HepG2 (cell line): ENCODE data around the gene LPCAT4. TPM values are rescaled to one million over a fixed set of nuclear protein-coding genes. Genes with fewer than 3 reads are reported as not detected.

Experiments
- ATF7-NPFF ChIP-seq: sonication (generic); formaldehyde crosslinking; IDR thresholded peaks from 2 replicates; pipeline ENCODE4 v1.8.1; 2023; ENCODE audit warnings: mild to moderate bottlenecking, low read depth, missing genetic modification reagents, moderate library complexity
- FOXA1 ChIP-seq, 2 experiments: fragments of 450-650 bp in 1 of 2; sonication (generic) in 1 of 2; formaldehyde crosslinking in 1 of 2; IDR thresholded peaks; 2 replicates each; pipeline versions ENCODE4 v1.4.0 to v1.6.1; 2016 to 2020; ENCODE audit warnings: missing genetic modification reagents in 1 of 2
- FOXK2 ChIP-seq: fragments of 450-650 bp; IDR thresholded peaks from 2 replicates; pipeline ENCODE4 v1.6.1; 2016
- GMEB2 ChIP-seq: IDR thresholded peaks from 2 replicates; pipeline ENCODE4 v1.6.1; 2016; ENCODE audit warnings: missing biosample characterization, missing genetic modification reagents, low read depth
- HIC2 ChIP-seq: sonication (generic); formaldehyde crosslinking; IDR thresholded peaks from 2 replicates; pipeline ENCODE4 v1.9.0; 2022; ENCODE audit warnings: low read depth, missing genetic modification reagents
- IKZF1 ChIP-seq: fragments of 450-650 bp; IDR thresholded peaks from 2 replicates; pipeline ENCODE4 v1.7.1; 2016
- IRF2 ChIP-seq: IDR thresholded peaks from 2 replicates; pipeline ENCODE4 v1.6.1; 2018; ENCODE audit warnings: missing genetic modification reagents, missing compliant biosample characterization
- KDM5A ChIP-seq: fragments of 200-600 bp; sonication (generic); IDR thresholded peaks from 2 replicates; pipeline ENCODE4 v1.7.0; 2018; ENCODE audit warnings: antibody characterized with exemption, mild to moderate bottlenecking, low read length, borderline replicate concordance
- MAZ ChIP-seq, 2 experiments: sonication (generic) in 1 of 2; formaldehyde crosslinking in 1 of 2; IDR thresholded peaks; 2 replicates each; pipeline versions ENCODE4 v1.5.0 to v1.6.1; 2012 to 2020; ENCODE audit warnings: low read depth in 2 of 2, mild to moderate bottlenecking in 2 of 2, borderline replicate concordance in 1 of 2, improper control_type of control experiment in 1 of 2, low read length in 1 of 2, missing genetic modification reagents in 1 of 2, moderate library complexity in 1 of 2
- MXD3 ChIP-seq: IDR thresholded peaks from 2 replicates; pipeline ENCODE4 v1.6.1; 2016; ENCODE audit warnings: mild to moderate bottlenecking, missing biosample characterization, missing genetic modification reagents
- POLR2G ChIP-seq: fragments of 200-400 bp; formaldehyde crosslinking; IDR thresholded peaks from 2 replicates; pipeline ENCODE4 v1.6.1; 2018; ENCODE audit warnings: mild to moderate bottlenecking, low read depth, low read length, moderate library complexity
- RAD51 ChIP-seq: fragments of 450-650 bp; IDR thresholded peaks from 2 replicates; pipeline ENCODE4 v1.6.1; 2016; ENCODE audit warnings: borderline replicate concordance
- SKIL ChIP-seq: sonication (generic); formaldehyde crosslinking; IDR thresholded peaks from 2 replicates; pipeline ENCODE4 v1.8.0; 2022; ENCODE audit warnings: missing genetic modification reagents, mild to moderate bottlenecking, moderate library complexity, borderline replicate concordance
- ZBTB2 ChIP-seq: sonication (generic); formaldehyde crosslinking; IDR thresholded peaks from 2 replicates; pipeline ENCODE4 v1.8.0; 2022; ENCODE audit warnings: low read depth, missing genetic modification reagents
- ZNF121 ChIP-seq: sonication (generic); formaldehyde crosslinking; IDR thresholded peaks from 2 replicates; pipeline ENCODE4 v1.5.0; 2020; ENCODE audit warnings: mild to moderate bottlenecking, missing genetic modification reagents
- ZNF256 ChIP-seq: sonication (generic); formaldehyde crosslinking; conservative IDR thresholded peaks from 2 replicates; pipeline ENCODE4 v1.4.0; 2020; ENCODE audit warnings: missing genetic modification reagents
- ZNF562 ChIP-seq: sonication (generic); formaldehyde crosslinking; IDR thresholded peaks from 2 replicates; pipeline ENCODE4 v1.8.0; 2022; ENCODE audit warnings: missing genetic modification reagents, borderline replicate concordance
- ZNF619 ChIP-seq: sonication (generic); formaldehyde crosslinking; IDR thresholded peaks from 2 replicates; pipeline ENCODE4 v1.4.0; 2020; ENCODE audit warnings: mild to moderate bottlenecking, missing genetic modification reagents
- ZNF788 ChIP-seq: sonication (generic); formaldehyde crosslinking; IDR thresholded peaks from 2 replicates; pipeline ENCODE4 v1.5.0; 2020; ENCODE audit warnings: mild to moderate bottlenecking, missing genetic modification reagents, borderline replicate concordance
- ZNF841 ChIP-seq: sonication (generic); formaldehyde crosslinking; IDR thresholded peaks from 2 replicates; pipeline ENCODE4 v1.8.1; 2023; ENCODE audit warnings: missing genetic modification reagents, borderline replicate concordance
- polyA plus RNA-seq, 8 experiments: library from polyadenylated mRNA; depleted of rRNA in 3 of 8; stranded (reverse) in 7 of 8; unstranded in 1 of 8; fragments of >200 nt; fragmentation: Illumina TruSeq in 4 of 8; extraction: Trizol in 4 of 8; gene quantifications; 2 replicates each; pipeline versions ENCODE4 v1.2.1 to v1.2.3, GENCODE V29; 2011 to 2016; ENCODE audit warnings: low read depth in 4 of 8, missing spikeins in 1 of 8, mixed read lengths in 1 of 8; ENCODE audit not compliant: insufficient read depth in 1 of 8
- total RNA-seq, 5 experiments: library from RNA; depleted of rRNA; stranded (reverse); fragments of >200 nt; fragmentation: Illumina TruSeq; extraction: Trizol; gene quantifications; 2 replicates each; pipeline ENCODE4 v1.2.3, GENCODE V29; 2016; ENCODE audit warnings: low read depth in 1 of 5

Gene LPCAT4
- total and polyA plus RNA-seq, 2 of the 13 experiments (the other 11 are each of a cell fraction or from before 2014, with no cell fraction given) = 8.1 to 57.1 TPM

- TF ChIP-seq HIC2 (CRISPR knock-in tag) (no peak), ZBTB2 (CRISPR knock-in tag) (no peak), MAZ (IDR thresholded peaks at IDR 0.05; ENCODE audit: borderline replicate concordance, low read depth, low read length) (peak; percentile 12; the same call in 1 of the 2 replicates), MAZ (CRISPR knock-in tag; IDR thresholded peaks at IDR 0.05; ENCODE audit: low read depth) (peak; percentile 90), ZNF619 (CRISPR knock-in tag) (0 out of 2 replicates have a peak, but pooled peaks have one; percentile 46), SKIL (CRISPR knock-in tag) (no peak), ZNF121 (no peak), ZNF841 (CRISPR knock-in tag) (no peak), KDM5A (peak; percentile 49; the same call in 1 of the 2 replicates), MXD3 (peak; percentile 54; the same call in 1 of the 2 replicates), FOXK2 (peak; percentile 64), ATF7-NPFF (CRISPR knock-in tag) (peak; percentile 61; the same call in 1 of the 2 replicates), POLR2G (peak; percentile 79), IRF2 (CRISPR knock-in tag) (peak; percentile 42; the same call in 1 of the 2 replicates), RAD51 (no peak), ZNF562 (no peak), ZNF256 (CRISPR knock-in tag) (no peak), GMEB2 (peak; percentile 42; the same call in 1 of the 2 replicates), IKZF1 (no peak), ZNF788 (CRISPR knock-in tag) (peak; percentile 57; the same call in 1 of the 2 replicates), FOXA1 (IDR thresholded peaks at IDR 0.05) (no peak), FOXA1 (CRISPR knock-in tag; IDR thresholded peaks at IDR 0.05) (peak; percentile 80)
These were observed 29.3 kb downstream of the LPCAT4 start, which contains the start of gene SLC12A6 (continued) for GRCh38 chr15:34337557-34338306.
